Calu3 (cell line): ENCODE data around the gene CNTNAP2. TPM values are rescaled to one million over a fixed set of nuclear protein-coding genes. Genes with fewer than 3 reads are reported as not detected.

ENCODE experiments used
- BruUV-seq: library from RNA; stranded (reverse); fragments of 400-500 nt; replicated peaks from 2 replicates; lab custom pipeline; 2021; lab: Mats Ljungman, UMichigan
- CTCF ChIA-PET: fragments of 300-600 bp; sonication (Branson Sonifier 250); formaldehyde crosslinking; loops from one replicate; lab custom pipeline; 2022; ENCODE audit warnings: antibody characterized with exemption; lab: Charles Lee
- DNase-seq: peaks from one replicate; pipeline ENCODE4 v3.0.0; 2022
- H3K27ac Mint-ChIP-seq: one replicate; pipeline ENCODE4 v1.8.0; 2022; ENCODE audit warnings: mixed read lengths; ENCODE audit not compliant: unreplicated experiment
- H3K27me3 Mint-ChIP-seq: one replicate; pipeline ENCODE4 v1.8.0; 2022; ENCODE audit warnings: mixed read lengths; ENCODE audit not compliant: unreplicated experiment
- H3K36me3 Mint-ChIP-seq: one replicate; pipeline ENCODE4 v1.8.0; 2022; ENCODE audit warnings: mild to moderate bottlenecking, moderate library complexity, mixed read lengths; ENCODE audit not compliant: insufficient read depth, unreplicated experiment
- H3K4me1 Mint-ChIP-seq: one replicate; pipeline ENCODE4 v1.8.0; 2022; ENCODE audit warnings: mild to moderate bottlenecking, low read depth, mixed read lengths; ENCODE audit not compliant: unreplicated experiment
- H3K4me3 Mint-ChIP-seq: one replicate; pipeline ENCODE4 v1.8.0; 2022; ENCODE audit warnings: mild to moderate bottlenecking, low read depth, moderate library complexity, mixed read lengths; ENCODE audit not compliant: unreplicated experiment
- H3K9me3 Mint-ChIP-seq: one replicate; pipeline ENCODE4 v1.8.0; 2022; ENCODE audit warnings: low read depth, mixed read lengths; ENCODE audit not compliant: unreplicated experiment
- CTCF ChIP-seq: fragments of 200-600 bp; IDR thresholded peaks from one replicate; pipeline ENCODE4 v1.8.0; 2022; ENCODE audit warnings: antibody characterized with exemption; ENCODE audit not compliant: unreplicated experiment
- intact Hi-C: fragments of 100-400 bp; cut with micrococcal nuclease; formaldehyde crosslinking; loops from one replicate; pipeline ENCODE4 v1.10.0; 2022; ENCODE audit not compliant: unreplicated experiment
- total RNA-seq: library from RNA; stranded (reverse); gene quantifications from 2 replicates; pipeline ENCODE4 v1.2.3, GENCODE V29; 2022

CNTNAP2 gene
- total RNA-seq, 1 experiment from 2014 or later, result 1.1 TPM

- H3K4me3 Mint-ChIP-seq, result no peak overlapping the region
- H3K27me3 Mint-ChIP-seq, result no peaks in the 10 kb centered on the region
- DNase-seq, result no peak
- TF ChIP-seq CTCF, result no peak
- no peaks in the 10 kb centered on the region for H3K36me3 Mint-ChIP-seq
- H3K4me1 Mint-ChIP-seq, result no peaks in the 10 kb centered on the region
- peaks cover 7% of the 10 kb centered on the region for H3K9me3 Mint-ChIP-seq
- BruUV-seq, result no TSS peak
- no peak overlapping the region for H3K27ac Mint-ChIP-seq
- CTCF ChIA-PET, result no interaction called here
- intact Hi-C loops, result no loop called here
Observed at GRCh38 chr7:146731185-146731584, 614.6 kb downstream of the CNTNAP2 start.

DNA sequence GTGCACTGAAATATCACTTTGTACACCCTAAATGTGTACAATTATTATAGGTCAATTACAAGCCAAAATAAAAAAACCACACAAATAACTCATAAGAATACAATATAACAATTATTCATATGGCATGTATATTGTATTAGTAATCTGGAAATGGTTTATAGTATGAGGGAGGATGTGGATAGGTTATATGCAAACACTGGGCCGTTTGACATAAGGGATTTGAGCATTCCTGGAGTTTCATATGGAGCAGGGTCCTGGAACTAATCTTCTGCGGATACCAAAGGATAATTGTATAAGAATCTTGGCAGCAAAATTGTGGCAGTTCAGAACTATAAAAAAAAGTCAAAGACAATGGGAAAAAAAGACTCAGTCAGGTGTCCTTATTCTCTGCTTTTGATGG, 619.4 kb downstream of the CNTNAP2 start:
- intact Hi-C loops, result no loop called here
- H3K9me3 Mint-ChIP-seq, result peaks cover 3% of the 10 kb centered on the region
- H3K36me3 Mint-ChIP-seq, result no peaks in the 10 kb centered on the region
- H3K4me3 Mint-ChIP-seq, result no peak overlapping the region
- no TSS peak for BruUV-seq
- no peak for TF ChIP-seq CTCF
- no peaks in the 10 kb centered on the region for H3K4me1 Mint-ChIP-seq
- no peaks in the 10 kb centered on the region for H3K27me3 Mint-ChIP-seq
- no peak for DNase-seq
- no peak overlapping the region for H3K27ac Mint-ChIP-seq
- CTCF ChIA-PET, result no interaction called here

DNA sequence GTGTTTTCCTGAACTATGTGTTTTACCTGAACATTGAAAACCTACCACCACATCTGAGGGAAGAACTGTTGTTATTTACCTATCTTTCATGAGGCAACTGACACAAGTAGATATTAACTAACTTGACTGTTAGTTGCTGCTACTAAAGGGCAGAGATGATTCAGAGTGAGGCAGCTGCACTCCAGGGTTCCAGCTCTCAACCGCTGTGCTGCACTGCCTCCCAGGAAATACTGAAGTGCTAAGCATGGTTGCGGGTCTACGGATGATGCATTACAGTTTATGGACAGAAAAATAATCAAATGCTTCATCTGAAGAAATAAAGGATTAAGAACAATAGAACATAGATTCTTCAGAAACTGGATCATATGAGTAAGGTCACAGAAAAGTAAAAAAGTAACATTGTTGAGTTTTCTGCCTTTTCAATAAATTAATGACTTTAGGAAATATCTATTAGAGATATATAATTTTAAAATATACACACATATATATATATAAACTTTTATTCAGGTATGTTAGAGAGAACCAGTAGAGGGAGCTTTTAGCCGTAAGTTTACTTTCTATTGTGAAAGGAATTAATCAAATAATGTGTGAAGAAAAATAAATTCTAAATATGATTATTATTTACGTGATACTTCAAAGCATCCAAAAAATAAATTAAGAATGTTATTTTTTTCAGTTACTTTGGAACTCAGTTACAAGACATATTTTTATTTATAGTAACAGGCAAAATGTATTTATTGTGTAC, 620.0 kb downstream of the CNTNAP2 start:
- no peak for TF ChIP-seq CTCF
- H3K27me3 Mint-ChIP-seq, result no peaks in the 10 kb centered on the region
- H3K4me3 Mint-ChIP-seq, result no peak overlapping the region
- CTCF ChIA-PET, result no interaction called here
- H3K9me3 Mint-ChIP-seq, result peaks cover 7% of the 10 kb centered on the region
- H3K36me3 Mint-ChIP-seq, result no peaks in the 10 kb centered on the region
- no peak overlapping the region for H3K27ac Mint-ChIP-seq
- intact Hi-C loops, result no loop called here
- DNase-seq, result no peak
- no peaks in the 10 kb centered on the region for H3K4me1 Mint-ChIP-seq
- BruUV-seq, result no TSS peak

DNA sequence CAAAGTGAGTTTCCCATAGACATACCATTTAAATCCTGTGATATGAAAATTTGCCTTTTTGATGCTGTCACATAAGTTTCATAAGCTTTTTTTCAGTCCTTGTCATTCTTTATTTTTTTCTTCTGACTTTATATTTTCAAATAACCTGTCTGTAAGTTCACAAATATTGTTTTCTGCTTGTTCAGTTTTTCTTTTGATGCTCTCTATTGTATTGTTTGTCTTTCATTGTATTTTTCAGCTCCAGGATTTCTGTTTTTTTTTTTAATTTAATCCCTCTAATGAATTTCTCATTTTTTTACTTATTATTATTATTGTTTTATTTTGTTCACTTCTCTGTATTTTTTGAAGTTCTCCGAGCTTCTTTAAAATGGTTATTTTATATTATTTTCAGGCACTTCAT, 623.4 kb downstream of the CNTNAP2 start:
- Mint-ChIP-seq H3K27me3 (no peaks in the 10 kb centered on the region), H3K27ac (no peak overlapping the region), H3K4me1 (no peaks in the 10 kb centered on the region), H3K36me3 (no peaks in the 10 kb centered on the region), H3K4me3 (no peak overlapping the region), H3K9me3 (peaks cover 12% of the 10 kb centered on the region)
- BruUV-seq, result no TSS peak
- intact Hi-C loops, result no loop called here
- no peak for DNase-seq
- no peak for TF ChIP-seq CTCF
- CTCF ChIA-PET, result interaction anchor here (0.7 kb wide), 1 partner anchor 839 kb away, joined by 3 read pairs; no protein-coding TSS in a partner anchor
